ENCODE measurements around the gene BACH2.
A peak's percentile ranks its signal among the peaks of the same experiment; 100 is the strongest.

The BACH2 gene

GRCh38 chr6:89954721-89955148, 341.9 kb downstream of the BACH2 start:
- no peak for DNase-seq

DNA sequence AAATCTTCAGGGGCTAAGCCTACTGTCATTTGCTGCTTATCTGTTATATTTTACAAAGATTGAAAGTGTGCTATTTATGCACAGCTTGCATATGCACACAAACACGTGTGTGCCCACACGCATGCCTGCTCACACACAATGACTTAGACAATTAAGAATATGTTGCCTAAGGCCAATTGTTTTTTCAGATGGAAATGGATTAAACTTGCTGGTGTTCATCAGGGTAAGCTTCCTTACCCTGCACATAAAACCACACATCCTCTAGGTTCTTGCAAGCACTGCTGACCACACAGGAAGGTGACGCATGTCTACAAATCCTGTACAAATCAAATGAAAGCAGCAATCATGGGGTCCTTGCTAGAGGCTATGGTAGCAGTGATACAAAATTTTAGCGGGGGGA, 344.0 kb downstream of the BACH2 start:
- no peak for DNase-seq

DNA sequence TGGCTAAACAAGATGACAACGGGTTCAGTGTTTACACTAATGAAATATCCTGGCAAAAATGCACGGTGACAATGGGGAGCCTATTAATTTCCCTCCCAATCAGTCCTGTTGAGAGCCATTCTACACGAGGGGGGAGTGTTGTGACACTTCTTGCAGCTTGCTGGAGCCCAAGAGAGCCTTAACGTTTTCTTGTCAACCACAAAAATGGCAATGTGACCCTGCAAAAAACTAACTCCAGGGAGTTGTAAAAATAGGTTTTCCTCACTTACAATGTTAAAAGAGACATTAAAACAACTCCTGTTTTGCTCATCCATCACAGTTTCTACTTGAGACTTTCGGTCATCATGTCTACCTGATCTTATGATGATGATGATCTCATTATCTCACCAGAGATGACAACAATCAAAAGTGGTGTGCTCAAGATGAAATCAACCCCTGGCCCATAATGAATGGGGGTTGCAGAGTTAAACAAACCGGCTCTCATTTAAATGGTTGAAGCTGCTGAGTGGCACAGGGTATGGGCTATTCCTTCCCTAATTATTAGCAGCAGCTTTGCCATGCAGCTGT, 344.5 kb downstream of the BACH2 start:
- no peak for DNase-seq

DNA sequence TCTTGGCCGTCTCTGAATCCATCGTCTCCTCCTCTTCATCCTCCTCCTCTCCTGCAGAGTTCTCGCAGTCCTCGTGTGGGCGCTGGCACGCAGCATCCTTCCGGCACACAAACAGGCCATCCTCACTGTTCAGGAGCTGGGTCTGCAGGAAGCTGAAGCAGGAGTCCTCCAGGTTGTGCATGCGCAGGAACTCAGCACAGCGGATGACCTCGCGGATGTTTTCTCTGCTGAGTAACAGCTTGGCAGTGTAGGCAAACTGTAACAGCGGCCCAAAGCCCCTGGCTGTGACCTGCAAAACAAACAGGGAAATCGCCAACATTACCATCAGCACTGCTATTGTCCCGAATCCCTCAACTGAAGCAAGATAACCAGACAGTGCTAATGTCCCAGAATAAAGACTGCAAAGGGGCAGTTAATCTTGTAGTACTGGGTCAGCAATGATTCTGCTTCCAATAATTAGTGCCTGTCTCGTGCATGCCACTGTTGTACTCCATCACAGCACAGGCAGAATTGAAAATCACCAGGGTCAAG, 345.0 kb downstream of the BACH2 start:
- no peak for DNase-seq

GRCh38 chr6:89950879-89951391, 345.7 kb downstream of the BACH2 start:
- no peak for DNase-seq

GRCh38 chr6:89950446-89950845, 346.2 kb downstream of the BACH2 start:
- no peak for DNase-seq

GRCh38 chr6:89948876-89949275, 347.8 kb downstream of the BACH2 start:
- DNase-seq: no peak

- peak; percentile 29 for DNase-seq
Measured at GRCh38 chr6:89944826-89945407, 351.7 kb downstream of the BACH2 start.

DNA sequence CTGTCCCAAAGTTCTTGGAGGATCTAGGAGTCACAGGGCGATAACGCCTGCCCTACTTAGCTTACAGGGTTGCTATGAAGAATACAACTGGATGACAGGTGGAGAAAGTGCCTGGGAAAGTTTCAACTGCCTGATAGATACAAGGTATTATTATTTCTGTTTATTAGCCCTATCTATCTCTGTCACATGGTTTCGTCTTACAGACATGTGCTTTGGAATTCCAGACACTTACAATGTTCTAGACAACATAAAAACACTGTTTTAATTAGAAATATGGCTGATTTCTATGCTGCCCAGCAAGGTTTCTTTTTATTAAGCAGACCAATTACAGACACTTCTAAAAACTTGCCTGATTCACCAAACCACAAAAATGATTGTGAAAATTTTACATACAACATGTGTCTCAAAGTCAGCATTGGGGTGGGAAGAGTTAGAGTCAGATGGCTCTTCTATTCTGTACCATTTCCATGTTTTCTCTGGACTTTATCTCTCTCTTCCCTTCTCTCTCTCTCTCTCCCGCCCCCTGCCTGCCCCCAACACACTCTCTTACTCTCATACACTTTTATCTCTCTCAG, 352.4 kb downstream of the BACH2 start:
- DNase-seq: no peak

DNA sequence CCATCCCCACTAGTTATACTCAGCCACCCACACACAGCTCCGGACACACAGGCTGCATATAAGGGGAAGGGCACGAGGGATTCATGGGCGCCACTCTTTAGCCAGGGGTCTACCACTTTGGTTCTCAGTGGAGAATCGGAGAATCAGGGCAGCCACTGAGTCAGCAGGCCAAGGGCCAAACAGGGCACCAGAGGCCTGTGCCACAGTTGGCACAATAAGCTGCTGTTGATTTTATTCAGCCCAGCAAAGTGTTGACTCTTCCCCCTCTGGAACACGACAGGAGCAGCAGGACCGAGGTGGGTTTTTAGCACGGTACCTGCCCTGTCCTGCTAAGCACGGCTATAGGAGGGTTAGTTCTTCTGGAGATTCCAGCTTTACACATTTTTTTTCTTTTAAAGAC, 354.0 kb downstream of the BACH2 start:
- DNase-seq: no peak

DNA sequence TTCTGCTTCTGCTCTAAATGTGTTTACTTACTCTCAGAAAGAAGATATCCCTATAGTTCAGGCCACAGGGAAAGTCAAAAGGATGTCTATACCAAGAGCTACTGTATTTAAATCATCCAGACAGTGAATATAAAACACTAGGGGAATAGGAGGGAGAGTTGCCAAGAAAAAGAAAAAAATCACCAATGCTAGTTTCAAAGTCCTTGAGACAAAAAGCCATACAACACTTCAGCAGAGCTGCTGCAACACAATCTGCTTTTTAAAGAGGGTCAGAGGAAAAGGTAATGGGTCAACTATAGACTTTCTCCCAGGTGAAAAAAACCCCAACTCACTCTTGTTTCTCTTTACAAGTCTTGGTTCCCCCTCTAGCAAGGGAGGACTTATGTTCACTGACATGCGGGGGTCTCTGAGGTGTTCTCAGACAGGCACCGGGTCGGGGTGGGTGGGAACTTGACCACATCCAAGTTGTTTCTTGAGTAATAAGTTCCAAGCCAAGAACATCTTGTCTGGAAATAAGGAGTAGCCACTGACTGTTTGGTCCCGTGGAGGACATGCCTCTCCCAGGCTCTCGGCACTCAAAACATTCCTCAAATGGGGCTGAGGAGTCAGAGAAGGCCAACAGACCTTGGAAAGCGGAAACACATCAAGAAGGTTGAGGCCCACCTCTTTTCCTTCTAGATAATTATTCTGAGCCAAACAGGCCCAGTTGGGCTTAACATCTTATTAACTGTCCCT, 354.7 kb downstream of the BACH2 start:
- no peak for DNase-seq

DNA sequence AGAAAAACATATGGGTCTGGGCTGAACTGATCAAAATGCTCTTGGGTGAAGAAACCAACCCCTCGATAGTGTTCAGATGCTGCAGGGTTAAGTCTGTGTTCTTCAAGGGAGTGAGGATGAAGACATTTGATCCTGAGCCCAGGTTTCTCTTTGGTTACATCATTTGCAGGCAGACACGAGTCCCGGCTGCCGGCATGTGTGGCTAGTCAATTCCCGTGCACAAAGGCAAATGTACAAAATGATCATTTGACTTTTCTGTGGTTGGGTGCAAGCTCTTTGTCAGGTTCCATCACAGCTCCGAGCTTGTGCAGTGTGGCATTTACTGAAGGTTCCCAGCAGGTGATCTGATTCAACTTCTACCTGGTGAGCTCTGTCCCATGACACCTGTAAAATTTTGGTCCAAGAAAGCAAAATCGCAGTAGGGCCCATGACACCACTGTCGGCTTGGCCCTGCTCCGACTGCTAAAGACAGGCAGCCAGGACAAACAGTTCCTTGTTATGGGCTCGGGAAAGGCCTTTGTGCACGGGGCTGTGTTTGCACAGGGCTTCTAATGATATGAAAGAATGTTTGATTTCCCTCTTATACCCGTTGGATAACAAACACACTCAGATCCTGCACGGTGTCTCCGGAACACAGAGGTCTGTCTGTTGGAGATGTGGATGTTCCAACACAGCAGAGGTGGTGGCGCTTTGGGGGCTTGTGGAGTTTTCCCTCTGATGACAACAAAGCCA, 355.4 kb downstream of the BACH2 start:
- peak; percentile 20 for DNase-seq

DNA sequence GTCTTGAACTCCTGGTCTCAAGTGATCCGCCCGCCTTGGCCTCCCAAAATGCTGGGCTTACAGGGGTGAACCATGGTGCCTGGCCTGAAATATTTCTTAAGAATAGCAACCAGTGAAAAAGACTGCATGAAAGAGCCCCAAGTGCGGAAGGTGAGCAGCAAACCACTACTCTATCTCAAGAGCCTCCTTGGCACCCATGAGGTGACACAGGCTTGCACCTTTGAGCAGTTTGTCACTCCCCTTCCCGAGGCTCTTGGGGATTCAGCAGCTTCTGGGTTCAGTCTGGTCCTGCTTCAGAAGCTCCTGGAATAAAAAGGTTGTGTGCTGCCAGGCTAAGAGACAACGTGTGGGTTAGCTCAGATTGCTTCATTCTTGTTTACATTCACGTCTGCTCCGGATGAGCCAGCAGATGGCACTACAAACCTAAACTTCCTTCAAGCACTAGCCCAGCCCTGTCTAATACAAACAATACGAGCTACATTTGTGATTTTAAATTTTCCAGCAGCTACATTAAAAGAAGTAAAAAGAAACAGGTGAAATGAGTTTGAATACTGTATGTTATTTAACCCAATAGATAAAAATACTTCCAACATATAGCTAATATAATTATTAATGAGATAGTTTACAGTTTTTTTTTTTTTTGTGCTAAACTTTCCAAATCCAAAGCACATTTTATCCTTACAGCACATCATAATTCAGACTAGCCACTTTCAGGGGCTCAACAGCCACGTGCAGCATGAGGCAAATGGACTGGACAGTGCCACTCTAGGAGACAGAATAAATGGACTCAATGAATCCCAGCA, 356.2 kb downstream of the BACH2 start:
- DNase-seq: peak; percentile 84

DNA sequence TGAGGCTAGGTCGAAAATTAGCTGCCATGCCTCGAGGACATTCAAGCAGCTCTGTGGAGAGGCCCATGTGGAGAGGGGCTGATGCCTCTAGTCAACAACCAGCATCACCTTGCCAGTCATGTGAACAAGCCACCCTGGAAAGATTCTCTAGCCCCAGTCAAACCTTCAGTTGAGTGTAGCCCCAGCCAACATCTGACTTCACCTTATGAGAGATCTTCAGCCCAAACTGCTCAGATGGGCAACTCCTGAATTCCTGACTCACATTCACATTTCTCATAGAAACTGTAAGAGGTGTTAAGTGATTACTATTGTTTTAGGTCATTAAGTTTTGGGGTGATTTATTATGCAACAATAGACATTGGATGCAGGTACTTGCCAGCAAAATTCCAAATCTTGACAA, 357.5 kb downstream of the BACH2 start:
- no peak for DNase-seq

- DNase-seq: no peak
Measured at GRCh38 chr6:89938014-89938413, 358.6 kb downstream of the BACH2 start.

DNA sequence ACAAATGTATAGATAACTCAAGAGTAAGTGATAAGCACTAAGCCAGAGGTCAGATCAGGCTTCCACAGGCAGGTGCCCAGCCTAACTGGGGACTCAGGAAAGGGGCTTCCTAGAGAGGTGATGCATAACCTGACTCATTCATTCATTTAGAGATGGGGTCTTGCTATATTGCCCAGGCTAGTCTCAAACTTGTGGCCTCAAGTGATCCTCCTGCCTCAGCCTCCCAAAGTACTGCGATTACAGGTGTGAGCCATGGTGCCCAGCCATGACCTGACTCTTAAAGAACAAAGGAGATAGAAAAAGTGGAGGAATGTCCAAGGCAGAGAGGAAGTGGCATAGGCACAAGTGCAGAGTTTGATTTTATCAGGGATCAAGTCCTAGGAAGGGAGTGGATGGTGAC, 360.5 kb downstream of the BACH2 start:
- no peak for DNase-seq

DNA sequence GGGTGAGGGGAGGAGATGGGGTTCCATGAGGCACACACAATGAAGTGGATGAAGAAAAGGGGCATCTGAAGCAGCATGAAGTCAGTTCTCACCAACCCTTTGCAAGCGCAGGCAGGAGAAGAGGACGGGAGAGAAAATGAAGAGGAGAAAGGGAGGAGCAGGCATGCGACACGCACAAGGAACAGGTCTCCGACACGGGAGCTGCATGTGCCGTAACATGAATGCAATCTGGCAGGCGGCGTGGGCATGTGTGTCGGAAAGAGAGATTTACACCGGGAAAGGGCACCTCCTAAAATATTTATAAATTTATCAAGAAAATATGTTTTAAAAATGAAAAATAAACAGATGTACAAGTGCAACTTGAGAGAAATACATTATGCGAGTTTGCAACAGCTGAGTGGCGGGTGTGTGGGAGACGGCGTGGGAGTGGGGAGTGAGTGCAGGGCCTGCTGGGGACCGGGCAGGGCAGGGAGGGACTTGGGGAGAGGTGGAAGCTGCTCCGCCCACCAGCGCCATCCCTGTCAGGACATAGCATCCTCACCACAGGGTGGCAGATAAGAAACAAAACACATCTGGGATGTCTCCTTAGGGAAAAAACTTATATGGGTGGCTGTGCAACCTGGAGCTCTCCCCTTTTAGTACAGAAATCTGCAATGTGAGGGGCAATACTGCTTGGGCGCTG, 361.8 kb downstream of the BACH2 start:
- DNase-seq: no peak

GRCh38 chr6:89932245-89932802, 364.3 kb downstream of the BACH2 start:
- DNase-seq: no peak

DNA sequence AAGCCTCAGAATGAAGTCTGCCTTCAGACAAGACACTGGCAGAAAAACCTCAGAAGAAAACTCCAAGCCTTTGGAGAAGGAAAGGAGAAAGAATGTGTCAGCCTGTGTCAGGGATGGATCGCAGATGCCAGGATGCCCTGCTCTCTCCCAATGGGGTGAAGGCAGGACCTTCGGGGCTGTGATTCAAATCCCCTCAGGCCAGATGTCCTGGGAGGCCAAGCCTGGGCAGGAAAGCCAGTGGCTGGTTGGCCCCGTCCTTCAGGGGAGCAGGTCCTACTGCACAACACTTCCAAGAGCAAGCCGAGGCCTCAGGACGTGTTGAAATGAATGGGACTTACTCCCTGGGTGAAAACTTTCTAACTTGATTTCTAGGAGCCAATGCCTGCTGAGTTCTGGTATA, 365.9 kb downstream of the BACH2 start:
- DNase-seq: no peak

GRCh38 chr6:89928604-89929003, 368.0 kb downstream of the BACH2 start:
- DNase-seq: no peak
